D341Med (cell line): ENCODE measurements around the gene GPR171.
"Not testable (repeated sequence)": the region's sequence is repeated elsewhere in the genome, so short reads cannot be mapped to it uniquely, and the experiment has no call there.

Source experiments
- DNase-seq: peaks from one replicate; pipeline ENCODE4 v3.0.0; 2012; ENCODE audit warnings: low spot score

The GPR171 gene

GRCh38 chr3:151175952-151176351 is 27.1 kb downstream of the GPR171 start:
- no peak for DNase-seq

- no peak for DNase-seq
These were observed 28.7 kb downstream of the GPR171 start for GRCh38 chr3:151174351-151174750.

DNA sequence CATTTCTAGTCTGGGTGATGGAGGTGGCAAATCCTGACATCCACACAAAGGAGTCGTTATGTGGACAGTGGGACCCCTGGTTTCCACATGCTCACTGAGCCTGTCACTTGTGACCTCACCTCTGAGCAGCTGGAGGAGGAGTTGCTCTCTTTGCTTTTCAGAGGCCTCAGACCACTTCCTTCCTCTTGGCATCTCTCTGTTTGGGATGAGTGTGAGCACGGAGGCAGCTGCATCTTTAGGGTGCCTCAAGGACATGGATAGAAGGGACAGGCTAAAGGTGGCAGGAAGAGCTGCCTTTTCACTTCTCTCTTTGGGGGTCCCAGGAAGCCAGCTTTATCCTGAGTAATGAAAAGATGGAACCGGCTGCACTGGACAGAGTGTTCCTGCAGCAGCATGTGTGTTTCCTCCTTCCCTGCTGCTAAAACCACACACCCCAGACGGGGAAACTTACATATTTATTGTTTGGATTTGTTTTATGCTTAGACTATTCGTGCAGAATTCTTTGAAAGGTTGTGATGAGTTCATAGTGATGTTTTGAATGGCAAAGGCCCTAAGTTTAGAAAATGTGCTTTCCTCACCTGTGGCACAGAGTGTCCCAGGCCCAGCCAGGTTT is 31.8 kb downstream of the GPR171 start:
- DNase-seq: no peak

GRCh38 chr3:151169948-151170679 is 32.9 kb downstream of the GPR171 start:
- DNase-seq: not testable (repeated sequence)

- no peak for DNase-seq
These were observed 33.6 kb downstream of the GPR171 start for GRCh38 chr3:151169262-151169947.

GRCh38 chr3:151168269-151169094 is 34.5 kb downstream of the GPR171 start:
- peak; percentile 72 for DNase-seq

DNA sequence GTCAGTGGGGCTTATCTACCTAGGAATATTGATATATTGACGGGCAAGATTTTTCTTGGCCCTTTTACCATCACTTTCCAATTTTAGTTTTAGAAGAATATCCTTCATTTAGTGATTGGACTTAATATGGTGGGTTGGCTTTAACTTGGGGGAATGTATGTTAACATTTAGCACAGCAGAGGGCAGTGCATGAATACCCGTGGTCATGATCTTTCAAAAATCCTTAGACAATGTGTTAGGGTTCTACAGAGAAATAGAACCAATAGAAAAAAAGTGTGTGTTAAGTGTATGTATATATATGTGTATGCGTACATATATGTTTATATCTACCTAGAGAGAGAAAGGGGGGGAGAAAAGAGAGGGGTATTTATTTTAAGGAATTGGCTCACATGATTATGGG is 36.9 kb downstream of the GPR171 start:
- DNase-seq: no peak

DNA sequence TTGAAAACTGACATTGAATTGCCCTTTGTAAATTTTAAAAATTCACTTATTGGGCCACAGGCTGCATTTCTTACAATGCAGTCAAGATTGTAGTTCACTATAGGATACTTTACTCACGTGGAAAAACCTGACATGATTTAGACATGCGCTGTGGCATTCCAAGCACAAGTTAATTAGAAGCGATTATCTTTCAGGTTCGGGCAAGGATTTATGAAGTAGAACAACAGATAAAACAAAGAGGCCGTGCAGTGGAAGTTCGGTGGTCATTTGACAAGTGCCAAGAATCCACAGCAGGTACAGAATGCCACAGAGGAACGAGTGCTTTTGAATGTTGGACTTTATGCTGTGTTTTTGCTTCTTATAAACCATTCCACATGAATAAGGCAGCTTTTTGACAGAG is 37.8 kb downstream of the GPR171 start:
- no peak for DNase-seq

DNA sequence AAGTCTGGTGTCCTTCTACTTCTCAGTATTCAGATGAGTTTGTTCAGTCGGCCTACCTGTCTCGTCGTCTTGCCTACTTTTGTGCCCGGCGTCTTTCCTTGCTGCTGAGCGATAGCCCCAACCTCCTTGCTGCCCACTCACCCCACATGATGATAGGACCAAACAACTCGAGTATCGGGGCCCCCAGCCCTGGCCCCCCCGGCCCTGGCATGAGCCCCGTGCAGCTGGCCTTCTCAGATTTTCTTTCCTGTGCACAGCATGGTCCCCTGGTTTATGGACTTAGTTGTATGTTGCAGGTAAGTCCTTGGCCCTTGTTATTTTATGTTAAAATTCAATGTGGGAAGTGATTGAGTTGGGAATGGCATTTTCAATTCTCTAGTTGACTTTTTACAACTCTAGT is 43.2 kb downstream of the GPR171 start:
- DNase-seq: no peak

GRCh38 chr3:151156618-151157216 is 46.3 kb downstream of the GPR171 start:
- DNase-seq: peak; percentile 56

GRCh38 chr3:151155409-151156128 is 47.4 kb downstream of the GPR171 start:
- DNase-seq: no peak

DNA sequence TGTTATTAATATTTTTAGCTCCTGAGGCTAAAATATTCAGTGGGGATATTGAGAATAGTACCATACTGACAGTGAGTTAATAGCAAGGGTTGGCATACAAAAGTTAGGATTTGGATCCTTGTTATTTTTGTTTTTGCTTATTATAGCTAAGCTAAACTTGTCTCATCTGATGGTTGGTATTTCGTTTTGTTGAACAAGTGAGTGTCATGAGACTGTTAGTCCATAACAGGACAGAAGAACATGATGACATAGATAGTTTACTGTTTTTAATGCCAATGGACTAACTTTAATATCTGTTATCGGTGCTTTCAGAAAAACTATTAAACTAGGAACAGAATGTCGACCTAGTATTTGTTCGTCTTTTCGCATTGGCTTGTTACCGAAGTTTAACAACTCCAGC is 48.5 kb downstream of the GPR171 start:
- no peak for DNase-seq

DNA sequence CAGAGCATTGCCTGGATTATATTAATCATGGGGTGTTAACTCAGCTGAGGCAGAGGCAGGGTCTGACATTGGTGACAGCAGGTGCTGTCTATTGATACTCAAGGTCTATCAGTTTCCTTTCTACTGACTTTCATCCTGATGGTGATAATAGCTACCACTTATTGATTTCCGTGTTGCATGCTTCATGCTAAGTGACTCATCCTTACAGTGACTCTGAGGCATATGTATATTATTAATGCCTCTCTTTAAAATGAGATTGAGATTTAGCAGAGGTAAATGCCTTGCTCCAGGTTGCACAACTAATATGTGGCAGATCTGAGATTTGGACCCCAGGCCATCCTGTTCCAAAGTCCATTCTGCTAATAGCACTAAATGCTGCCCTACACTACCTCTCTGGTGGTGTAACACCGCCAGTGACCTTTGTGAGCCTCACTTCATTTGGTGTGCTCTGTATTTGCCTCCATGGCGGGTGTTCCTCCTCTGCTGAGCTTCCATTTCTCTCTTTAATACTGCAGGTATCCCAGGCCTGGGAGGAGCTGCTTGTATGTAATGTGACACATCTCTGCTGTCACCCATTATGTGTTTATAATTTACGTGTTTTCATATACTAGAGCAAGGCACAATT is 50.4 kb downstream of the GPR171 start:
- no peak for DNase-seq
